ENCODE measurements around the gene PKP3. TPM values are rescaled to one million over a fixed set of nuclear protein-coding genes. Genes with fewer than 3 reads are reported as not detected.
A peak's percentile ranks its signal among the peaks of the same experiment; 100 is the strongest.

The PKP3 gene
- total and polyA plus RNA-seq, 2 donors (not counting 1 experiment from before 2014, with no cell fraction given): 0.78 TPM; not detected in 1

DNA sequence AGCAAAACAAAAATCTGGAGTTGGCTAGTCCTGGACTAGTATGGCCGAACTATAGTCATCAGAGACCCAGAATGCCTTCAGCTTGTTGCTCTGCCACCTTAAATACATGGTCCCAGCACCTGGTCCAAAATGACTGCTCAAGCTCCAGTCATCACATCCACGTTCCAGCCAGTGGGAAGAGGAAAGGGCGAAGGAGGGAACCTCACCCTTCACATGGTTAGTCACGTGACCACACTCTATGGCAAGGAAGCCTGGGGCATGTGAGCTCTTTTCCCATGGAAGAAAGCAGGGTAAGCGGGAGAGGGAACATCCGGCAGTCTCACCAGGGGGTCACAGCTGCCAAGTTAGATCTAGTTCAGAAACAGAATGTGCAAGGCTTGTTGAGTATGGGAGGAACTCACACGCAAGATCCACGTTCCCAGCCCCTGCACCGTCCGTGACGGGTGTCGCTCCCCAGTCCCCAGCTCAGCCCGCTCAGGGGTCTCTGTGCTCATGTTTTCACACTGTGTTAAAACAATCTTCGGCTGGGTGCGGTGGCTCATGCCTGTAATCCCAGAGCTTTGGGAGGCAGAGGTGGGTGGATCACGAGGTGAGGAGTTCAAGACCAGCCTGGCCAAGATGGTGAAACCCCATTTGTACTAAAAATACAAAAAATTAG, 49.7 kb downstream of the PKP3 start:
- intact Hi-C loops (cut with micrococcal nuclease): no loop called here
- no peaks in the 10 kb centered on the region for H3K9me3 Mint-ChIP-seq (ENCODE audit: insufficient read depth)
- H3K79me2 ChIP-seq (ENCODE audit: control insufficient read depth, insufficient read depth, low read length): peaks cover 16% of the 10 kb centered on the region
- H3K27me3 ChIP-seq (replicated peaks in 1 of 4; ENCODE audit: control extremely low read depth in 1 of 4, control insufficient read depth in 3 of 4, insufficient read depth in 4 of 4, low read length in 3 of 4): no peaks in the 10 kb centered on the region
- no peak overlapping the region for H3K4me2 ChIP-seq (replicated peaks; ENCODE audit: low read depth, low read length, poor library complexity, severe bottlenecking)
- TF ChIP-seq EZH2 (IDR thresholded peaks at IDR 0.05; ENCODE audit: borderline replicate concordance, insufficient read depth, low read depth, low read length, poor library complexity, severe bottlenecking) (no peak), CTCF (IDR thresholded peaks at IDR 0.05) (no peak)
- DNase-seq: no peak
- H3K4me1 Mint-ChIP-seq: peaks cover 16% of the 10 kb centered on the region
- peak overlapping the region; percentile 2 for H3K4me3 Mint-ChIP-seq
- 87% methylated on average over 15 of the region's 16 CpGs for WGBS (ENCODE audit: insufficient coverage)
- no peak overlapping the region for H3K27ac ChIP-seq (ENCODE audit: low read length in 2 of 2)
- ChIA-PET POLR2A (interaction anchor here (0.5 kb wide), 1 partner anchor 16 kb away, joined by 3 read pairs; no protein-coding TSS in a partner anchor), CTCF (no interaction called here)
- no peak overlapping the region for H2AFZ ChIP-seq (ENCODE audit: insufficient read depth, low read depth, low read length, poor library complexity, severe bottlenecking)
- no peak for ATAC-seq (ENCODE audit: low read depth)
- H3K4me3 ChIP-seq (ENCODE audit: control extremely low read depth in 1 of 5, extremely low read depth in 1 of 5, insufficient read depth in 1 of 5, low read depth in 2 of 5, low read length in 4 of 5): no peak overlapping the region
- H3K27ac Mint-ChIP-seq: no peak overlapping the region
- no peaks in the 10 kb centered on the region for H3K36me3 ChIP-seq (replicated peaks in 1 of 2; ENCODE audit: control extremely low read depth in 1 of 2, control insufficient read depth in 1 of 2, extremely low read depth in 1 of 2, insufficient read depth in 2 of 2, low read length in 1 of 2)
- no peaks in the 10 kb centered on the region for H4K20me1 ChIP-seq (ENCODE audit: control insufficient read depth, insufficient read depth, low read length, poor library complexity, severe bottlenecking)
- no peak overlapping the region for H3K9ac ChIP-seq (ENCODE audit: low read length)
- H3K4me1 ChIP-seq (ENCODE audit: control insufficient read depth in 2 of 2, insufficient read depth in 2 of 2, low read length in 2 of 2): peaks cover 10 to 23% of the 10 kb centered on the region in 2 donors
- no peaks in the 10 kb centered on the region for H3K9me3 ChIP-seq (ENCODE audit: control extremely low read depth in 1 of 3, control insufficient read depth in 2 of 3, insufficient read depth in 1 of 3, low read length in 2 of 3)
- H3K27me3 Mint-ChIP-seq: no peaks in the 10 kb centered on the region

DNA sequence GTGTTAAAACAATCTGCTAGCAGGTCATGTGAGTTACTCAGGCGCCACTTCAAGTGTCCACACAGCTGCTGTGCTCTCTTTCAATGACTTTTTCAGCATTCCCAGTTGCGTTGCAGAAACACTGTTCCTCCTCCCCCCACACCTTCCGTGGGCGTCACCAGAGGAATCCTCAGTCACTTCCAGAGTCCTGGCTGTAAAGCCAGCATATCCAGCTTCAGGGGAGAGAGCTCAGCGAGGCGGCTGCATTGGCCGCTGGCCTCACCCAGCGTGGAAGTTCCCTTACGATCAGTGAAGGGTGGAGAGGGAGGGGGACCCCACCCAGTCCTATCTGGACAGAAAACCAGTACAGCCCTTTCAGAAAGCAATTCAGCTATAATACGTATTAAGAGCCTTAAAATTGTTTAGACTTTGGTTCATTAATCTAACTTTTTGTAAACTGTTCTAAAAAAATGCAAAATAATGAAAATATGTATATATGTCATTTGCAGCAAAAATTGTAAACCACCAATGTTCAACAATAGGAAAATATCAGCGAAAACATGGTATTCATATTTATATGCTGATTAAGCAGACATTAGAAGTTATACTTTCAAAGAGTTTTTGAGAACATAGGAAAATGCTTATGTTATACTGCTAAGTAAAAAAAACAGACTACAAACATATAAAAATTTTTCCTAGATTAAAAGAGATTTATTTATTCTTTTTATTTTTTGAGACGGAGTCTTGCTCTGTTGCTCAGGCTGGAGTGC, 50.6 kb downstream of the PKP3 start:
- H3K27ac Mint-ChIP-seq: no peak overlapping the region
- H2AFZ ChIP-seq (ENCODE audit: insufficient read depth, low read depth, low read length, poor library complexity, severe bottlenecking): no peak overlapping the region
- no peaks in the 10 kb centered on the region for H3K27me3 Mint-ChIP-seq
- H3K4me1 Mint-ChIP-seq: peaks cover 18% of the 10 kb centered on the region
- H3K4me1 ChIP-seq (ENCODE audit: control insufficient read depth in 2 of 2, insufficient read depth in 2 of 2, low read length in 2 of 2): peaks cover 19 to 32% of the 10 kb centered on the region in 2 donors
- H3K9ac ChIP-seq (ENCODE audit: low read length): no peak overlapping the region
- ATAC-seq (ENCODE audit: low read depth) (no peak), DNase-seq (no peak)
- no peaks in the 10 kb centered on the region for H4K20me1 ChIP-seq (ENCODE audit: control insufficient read depth, insufficient read depth, low read length, poor library complexity, severe bottlenecking)
- intact Hi-C loops (cut with micrococcal nuclease): no loop called here
- H3K4me3 ChIP-seq (ENCODE audit: control extremely low read depth in 1 of 5, extremely low read depth in 1 of 5, insufficient read depth in 1 of 5, low read depth in 2 of 5, low read length in 4 of 5): no peak overlapping the region
- CTCF ChIA-PET: no interaction called here
- no peaks in the 10 kb centered on the region for H3K36me3 ChIP-seq (replicated peaks in 1 of 2; ENCODE audit: control extremely low read depth in 1 of 2, control insufficient read depth in 1 of 2, extremely low read depth in 1 of 2, insufficient read depth in 2 of 2, low read length in 1 of 2)
- no peaks in the 10 kb centered on the region for H3K27me3 ChIP-seq (replicated peaks in 1 of 4; ENCODE audit: control extremely low read depth in 1 of 4, control insufficient read depth in 3 of 4, insufficient read depth in 4 of 4, low read length in 3 of 4)
- no peaks in the 10 kb centered on the region for H3K9me3 Mint-ChIP-seq (ENCODE audit: insufficient read depth)
- POLR2A ChIA-PET: interaction anchor here (0.5 kb wide), 1 partner anchor 17 kb away, joined by 3 read pairs; no protein-coding TSS in a partner anchor
- H3K79me2 ChIP-seq (ENCODE audit: control insufficient read depth, insufficient read depth, low read length): peaks cover 18% of the 10 kb centered on the region
- no peak overlapping the region for H3K27ac ChIP-seq (ENCODE audit: low read length in 2 of 2)
- H3K9me3 ChIP-seq (ENCODE audit: control extremely low read depth in 1 of 3, control insufficient read depth in 2 of 3, insufficient read depth in 1 of 3, low read length in 2 of 3): no peaks in the 10 kb centered on the region
- WGBS (ENCODE audit: insufficient coverage): 60% methylated on average over 4 of the region's 12 CpGs
- TF ChIP-seq EZH2 (IDR thresholded peaks at IDR 0.05; ENCODE audit: borderline replicate concordance, insufficient read depth, low read depth, low read length, poor library complexity, severe bottlenecking) (no peak), CTCF (IDR thresholded peaks at IDR 0.05) (no peak)
- H3K4me2 ChIP-seq (replicated peaks; ENCODE audit: low read depth, low read length, poor library complexity, severe bottlenecking): no peak overlapping the region
- no peak overlapping the region for H3K4me3 Mint-ChIP-seq
